Activated CD4-positive, alpha-beta T cell treated with anti-CD3 and anti-CD28 coated beads for 4 hours (primary cell): Measurements from ENCODE around the gene TBC1D16.

Source experiments
- DNase-seq, 2 donors: peaks; one replicate each; pipeline ENCODE4 v3.0.0-alpha.2; 2020

TBC1D16 gene

DNA sequence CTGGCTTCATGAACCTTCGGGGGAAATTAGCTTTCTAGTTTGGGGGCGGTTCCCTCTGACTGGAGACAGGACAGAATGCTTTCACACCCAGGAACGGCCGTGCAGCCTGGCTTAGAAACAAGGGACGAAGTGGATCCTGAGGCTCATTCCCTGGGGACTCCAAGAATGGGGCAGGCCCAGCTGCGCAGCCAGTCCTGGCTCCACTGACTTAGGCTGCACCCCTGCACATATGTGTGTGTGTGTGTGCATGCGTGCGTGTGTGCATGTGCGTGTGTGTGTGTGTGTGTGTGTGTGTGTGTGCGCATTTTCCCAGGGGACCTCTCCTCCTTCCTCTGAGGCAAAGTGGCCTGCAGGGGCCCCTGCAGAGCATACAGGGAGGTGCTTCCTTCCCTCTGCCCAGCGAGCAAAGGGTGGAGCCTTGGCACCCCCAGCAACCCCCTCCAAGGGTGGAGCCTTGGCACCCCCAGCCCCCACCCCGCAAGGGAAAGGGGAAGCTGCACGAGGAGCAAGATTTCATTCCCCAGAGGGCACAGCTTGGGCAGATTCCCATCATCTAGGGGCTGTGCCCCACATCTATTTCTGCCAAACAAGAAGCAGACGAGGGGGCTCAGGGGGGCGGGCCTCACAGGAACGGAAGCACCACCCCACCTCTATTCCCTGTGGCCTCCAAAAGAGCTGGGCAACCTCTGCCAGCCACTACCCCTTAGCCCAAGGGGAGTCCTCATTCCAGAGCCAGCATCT, 98.9 kb downstream of the TBC1D16 start:
- DNase-seq: no peak

GRCh38 chr17:79936050-79936449, 99.6 kb downstream of the TBC1D16 start:
- no peak for DNase-seq

GRCh38 chr17:79935197-79935885, 100.3 kb downstream of the TBC1D16 start:
- no peak for DNase-seq

- DNase-seq: no peak
These were observed 101.1 kb downstream of the TBC1D16 start for GRCh38 chr17:79934653-79934970.

GRCh38 chr17:79933863-79934652, 101.6 kb downstream of the TBC1D16 start:
- no peak for DNase-seq

GRCh38 chr17:79932451-79933306, 103.0 kb downstream of the TBC1D16 start:
- no peak for DNase-seq

GRCh38 chr17:79931817-79932309, 103.8 kb downstream of the TBC1D16 start:
- DNase-seq: no peak

DNA sequence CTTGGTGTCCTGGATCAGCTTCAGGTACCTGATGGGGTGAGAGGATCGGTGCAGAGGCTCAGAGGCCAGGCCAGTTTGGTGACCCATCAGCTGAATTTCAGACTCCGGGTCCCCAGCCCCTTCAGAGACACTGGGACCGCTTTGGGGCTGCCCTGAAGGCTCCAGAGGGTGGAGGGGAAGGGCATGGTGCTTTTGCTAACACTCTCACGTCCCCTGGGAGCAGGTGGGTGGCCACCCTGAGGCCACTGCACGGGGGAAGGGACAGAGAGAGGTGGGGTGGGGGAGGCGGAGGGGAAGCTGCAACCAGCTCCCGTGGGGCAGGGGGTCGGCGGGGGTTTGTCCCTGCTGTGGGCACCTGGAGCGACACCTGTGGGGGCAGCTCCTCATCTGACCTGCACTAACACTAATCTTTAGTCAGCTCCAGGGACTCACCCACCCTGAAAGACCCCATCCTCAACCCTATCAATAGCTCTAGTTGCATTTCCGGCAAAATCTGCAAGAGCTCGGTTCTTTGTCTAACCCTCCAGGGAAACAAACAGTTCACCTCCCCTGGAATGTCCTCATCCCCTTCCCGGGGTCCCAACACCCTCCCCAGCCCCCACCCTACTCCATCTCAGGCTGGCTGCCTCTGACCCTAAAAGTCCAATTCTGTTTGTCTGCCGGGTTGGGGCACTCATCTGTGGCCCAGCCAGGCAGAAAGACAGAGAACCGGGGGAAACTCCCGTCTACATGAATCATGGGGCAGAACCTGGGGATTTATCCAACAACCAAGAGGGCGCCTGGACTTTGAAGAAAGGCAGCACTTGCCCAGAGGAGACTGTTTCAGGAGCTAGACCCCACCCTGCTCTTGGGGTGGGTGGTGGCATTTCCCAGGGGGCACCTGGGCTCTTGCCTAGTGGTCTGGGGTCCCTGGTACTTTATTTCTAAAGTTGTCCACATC, 104.5 kb downstream of the TBC1D16 start:
- DNase-seq: no peak

DNA sequence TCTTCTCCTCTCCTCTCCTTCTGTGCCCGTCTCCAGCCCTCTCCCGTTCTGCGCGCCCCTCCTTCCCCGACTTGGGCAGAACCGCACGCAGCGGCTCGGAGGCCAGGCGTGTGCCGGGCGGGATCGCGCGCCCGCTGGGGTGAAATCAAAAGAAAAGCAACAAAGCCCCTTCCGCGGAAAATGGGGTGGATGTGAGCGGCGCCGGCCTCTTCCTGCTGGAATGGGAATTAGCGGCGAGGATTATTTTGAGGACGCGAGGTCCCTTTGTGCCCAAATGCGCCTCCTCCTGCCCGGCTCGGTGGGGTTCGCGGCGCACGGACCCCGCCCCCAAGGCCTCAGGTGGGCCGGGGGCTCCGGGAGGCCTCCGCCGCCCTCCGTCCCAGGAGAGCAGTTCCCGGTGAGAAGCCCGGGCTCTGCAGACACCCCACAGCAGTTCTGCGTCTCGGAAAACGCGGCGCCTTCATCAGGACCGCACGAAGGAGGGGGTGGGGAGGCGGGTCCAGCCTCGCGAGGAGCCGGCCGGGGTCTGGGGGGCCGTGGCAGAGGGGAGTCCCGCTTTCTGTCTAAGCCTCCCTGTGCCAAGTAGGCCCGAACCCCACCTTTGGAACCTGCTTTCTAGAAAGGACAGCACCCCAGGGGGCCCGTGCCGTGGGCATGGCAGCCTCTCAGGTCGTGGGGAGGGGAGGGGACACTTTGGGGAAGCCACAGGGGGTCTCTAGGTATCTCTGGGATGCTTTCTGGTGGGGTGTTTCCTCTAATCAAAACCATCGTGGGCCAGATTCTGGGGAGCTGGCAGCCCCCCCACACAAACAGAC, 105.4 kb downstream of the TBC1D16 start:
- DNase-seq: no peak

GRCh38 chr17:79929257-79930061, 106.2 kb downstream of the TBC1D16 start:
- no peak for DNase-seq

DNA sequence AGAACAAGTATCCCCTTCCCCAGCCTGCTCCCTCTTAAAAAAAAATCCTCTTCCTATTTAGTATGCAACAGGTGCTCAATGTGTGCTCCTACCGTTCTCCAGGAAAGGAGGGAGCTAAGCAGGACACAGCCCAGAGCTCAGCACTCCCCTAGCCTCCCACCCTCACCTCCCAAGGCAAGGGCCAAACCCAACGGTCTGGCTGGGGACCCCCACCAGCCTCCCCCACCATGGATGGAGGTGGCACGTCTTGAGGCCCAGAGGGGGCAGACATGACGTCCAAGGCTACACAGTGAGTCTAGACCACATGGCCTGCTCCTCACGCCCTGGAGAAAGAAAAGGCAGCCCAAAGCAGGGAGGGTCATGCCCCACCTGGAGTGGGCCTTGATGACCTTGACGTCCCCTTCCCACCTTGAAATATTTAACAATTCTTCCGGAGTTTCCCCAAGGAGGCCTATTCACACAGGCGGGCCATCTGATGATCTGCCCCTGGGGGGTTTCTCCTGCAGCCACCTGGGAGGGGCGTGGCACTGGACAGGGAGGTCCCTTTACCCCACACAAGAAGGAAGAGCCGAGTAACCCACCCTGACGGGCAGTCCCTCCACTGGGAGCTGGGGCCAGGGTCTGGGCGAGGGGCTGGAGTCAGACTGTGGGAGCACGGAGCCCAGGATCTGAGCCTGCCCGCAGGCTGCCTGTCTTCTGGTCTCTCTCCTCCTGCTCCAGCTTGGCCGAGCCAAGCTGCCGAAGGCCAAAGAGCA, 107.0 kb downstream of the TBC1D16 start:
- DNase-seq: no peak

DNA sequence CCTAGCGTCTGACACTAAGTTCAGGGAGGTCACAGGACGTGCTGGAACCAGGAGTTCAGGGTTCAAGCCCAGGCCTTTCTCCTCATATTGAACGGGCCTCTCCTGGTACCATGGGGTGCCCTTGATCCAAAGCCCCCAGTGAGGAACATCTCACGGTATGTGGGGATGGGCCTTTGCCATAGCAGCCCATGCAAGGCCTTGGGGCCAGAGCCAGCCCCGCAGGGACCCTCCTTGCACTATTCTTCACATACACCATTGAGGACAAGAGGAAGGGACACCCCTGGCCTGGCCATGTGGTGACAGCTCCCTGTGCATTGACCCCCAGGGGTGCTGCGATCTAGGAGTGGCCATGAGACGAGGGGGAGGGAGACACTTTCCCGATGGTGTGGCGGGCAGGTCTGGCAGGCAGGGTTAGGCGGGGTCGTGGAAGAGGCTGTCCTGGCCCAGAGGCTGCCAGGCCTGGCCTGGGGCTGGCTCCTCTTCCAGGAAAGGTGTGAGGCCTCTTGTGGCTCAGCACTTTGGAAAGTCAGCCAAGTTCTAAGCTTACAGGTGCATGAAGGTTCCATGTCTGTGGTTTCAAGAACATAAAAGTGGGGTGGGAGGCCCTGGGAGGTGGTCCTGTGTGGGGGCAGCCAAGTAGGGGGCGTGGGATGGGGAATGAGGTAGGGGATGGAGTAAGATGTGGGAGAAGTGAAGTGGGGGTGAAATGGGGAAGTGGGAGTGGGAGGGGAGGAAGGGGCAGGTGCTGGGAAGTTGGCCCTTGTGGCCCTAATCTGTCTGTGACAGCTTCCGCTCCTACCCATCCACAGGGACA, 107.8 kb downstream of the TBC1D16 start:
- DNase-seq: no peak

DNA sequence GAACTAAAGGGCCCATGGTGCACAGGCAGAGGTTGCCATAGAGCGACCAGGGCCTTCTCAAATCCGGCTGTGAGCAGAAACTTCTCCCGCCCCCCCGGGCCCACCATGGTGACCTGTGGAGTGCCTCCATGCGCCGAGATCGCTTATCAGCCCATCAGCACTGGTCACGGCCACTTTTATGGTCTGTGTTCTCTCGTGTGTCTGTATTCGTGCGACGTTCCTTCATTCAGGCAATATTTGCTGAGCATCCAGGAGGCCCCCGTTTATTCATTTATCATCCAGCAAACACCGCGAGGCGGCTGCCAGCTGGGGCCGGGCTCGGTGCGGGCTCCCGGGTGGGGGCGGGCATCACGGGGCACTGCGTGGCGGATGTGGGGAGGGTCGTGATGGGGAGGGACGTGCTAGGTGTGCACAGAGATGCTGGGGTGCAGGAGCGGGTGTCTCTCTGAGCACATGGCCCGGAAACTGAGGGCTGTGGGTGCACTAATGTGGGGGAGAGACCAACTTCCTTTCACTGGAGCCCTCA, 108.5 kb downstream of the TBC1D16 start:
- no peak for DNase-seq

- no peak for DNase-seq
These were observed 109.0 kb downstream of the TBC1D16 start for GRCh38 chr17:79926605-79927135.

DNA sequence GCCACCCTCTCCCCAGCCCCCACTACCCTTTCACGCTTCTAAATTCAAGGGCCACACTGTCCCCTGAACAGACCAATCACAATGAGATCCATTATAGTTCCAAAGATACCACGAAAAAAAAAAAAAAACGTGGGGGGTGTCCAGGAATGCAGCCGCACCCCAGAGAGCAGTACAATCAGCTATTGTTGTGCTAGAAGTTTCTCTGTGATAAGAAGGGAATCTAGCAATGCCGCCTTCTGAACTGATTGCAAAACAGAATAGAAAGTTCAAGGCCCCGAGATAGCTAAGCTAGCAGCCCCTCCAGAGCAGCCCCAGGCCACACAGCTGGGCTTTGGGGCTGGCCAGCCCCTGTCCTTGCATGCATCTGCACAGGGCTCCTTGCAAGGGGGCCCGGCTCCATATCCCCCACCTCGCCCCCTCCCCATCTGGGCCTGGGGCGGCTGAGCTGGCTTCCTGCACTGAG, 109.5 kb downstream of the TBC1D16 start:
- no peak for DNase-seq

- no peak for DNase-seq
These were observed 110.3 kb downstream of the TBC1D16 start for GRCh38 chr17:79925242-79925957.

DNA sequence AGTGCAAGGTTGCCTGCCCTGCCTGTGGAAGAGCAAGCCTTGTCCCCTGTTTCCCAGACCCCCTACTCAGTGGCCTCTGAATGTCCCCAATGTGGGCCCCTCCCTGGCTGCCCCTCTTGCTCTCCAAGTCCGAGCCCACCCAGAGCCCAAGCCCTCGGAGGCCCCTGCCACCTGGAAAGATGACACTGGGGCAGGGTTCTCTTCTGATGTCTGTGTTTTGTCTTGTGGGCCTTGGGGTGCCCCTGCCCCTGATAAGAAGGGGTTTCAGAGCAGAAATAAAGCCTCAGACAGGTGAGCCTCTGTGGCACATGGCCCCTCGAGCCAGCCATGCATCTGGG, 111.1 kb downstream of the TBC1D16 start:
- no peak for DNase-seq
